HFFc6 (cell line): ENCODE measurements around the gene HADHA. TPM values are rescaled to one million over a fixed set of nuclear protein-coding genes. Genes with fewer than 3 reads are reported as not detected.
A peak's percentile ranks its signal among the peaks of the same experiment; 100 is the strongest.
"Not testable (repeated sequence)": the region's sequence is repeated elsewhere in the genome, so short reads cannot be mapped to it uniquely, and the experiment has no call there.

Experiments used
- DNase-seq: peaks from one replicate; pipeline ENCODE4 v3.0.0-alpha.2; 2018
- H3K27ac Mint-ChIP-seq: 2 replicates; pipeline ENCODE4 v1.8.0; 2020; ENCODE audit warnings: mild to moderate bottlenecking, mixed read lengths
- H3K27me3 Mint-ChIP-seq: 2 replicates; pipeline ENCODE4 v1.8.0; 2021; ENCODE audit warnings: mild to moderate bottlenecking, moderate library complexity, mixed read lengths; ENCODE audit not compliant: insufficient read depth
- H3K36me3 Mint-ChIP-seq: 2 replicates; pipeline ENCODE4 v1.8.0; 2021; ENCODE audit warnings: low read depth, mixed read lengths
- H3K4me1 Mint-ChIP-seq: 2 replicates; pipeline ENCODE4 v1.8.0; 2020; ENCODE audit warnings: low read depth, mixed read lengths
- H3K4me3 Mint-ChIP-seq: 2 replicates; pipeline ENCODE4 v1.8.0; 2020; ENCODE audit warnings: mild to moderate bottlenecking, moderate library complexity, mixed read lengths
- H3K9me3 Mint-ChIP-seq: 2 replicates; pipeline ENCODE4 v1.8.0; 2020; ENCODE audit warnings: mild to moderate bottlenecking, mixed read lengths
- CTCF ChIP-seq: fragments of 200-600 bp; sonication (generic); IDR thresholded peaks from 2 replicates; pipeline ENCODE4 v1.5.0; 2021; ENCODE audit warnings: antibody characterized with exemption, mild to moderate bottlenecking
- total RNA-seq, 6 experiments: library from RNA; stranded (reverse); fragmentation: NEBNext Ultra II Directional; extraction: Animal tissue kit (Norgen Biotek cat#: 25700); gene quantifications; 2 replicates in 1 of 6; 3 replicates in 5 of 6; pipeline ENCODE4 v1.2.3, GENCODE V29; 2021

Gene HADHA
- total RNA-seq, 6 experiments from 2014 or later, result 127 to 138 (median 133) TPM

DNA sequence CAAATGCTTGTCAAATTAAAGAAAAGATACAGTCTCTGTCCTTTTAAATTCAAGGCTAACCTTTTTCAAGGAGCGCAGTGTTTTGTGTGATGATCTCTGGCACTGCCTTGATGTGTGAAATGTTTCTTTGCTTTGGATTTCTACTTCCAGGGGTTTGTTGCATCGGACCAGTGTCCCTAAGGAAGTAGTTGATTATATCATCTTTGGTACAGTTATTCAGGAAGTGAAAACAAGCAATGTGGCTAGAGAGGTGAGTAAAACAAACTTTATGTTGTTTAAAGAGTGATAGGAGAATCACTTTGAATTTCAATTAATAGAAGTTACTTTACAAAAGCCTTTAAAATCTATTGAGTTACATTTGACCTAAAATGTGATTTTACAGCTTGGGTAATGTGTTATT lies 29.1 kb upstream of the HADHA start:
- no peak for TF ChIP-seq CTCF
- peaks cover 33% of the 10 kb centered on the region for H3K4me1 Mint-ChIP-seq
- peak overlapping the region; percentile 73 for H3K27ac Mint-ChIP-seq
- H3K4me3 Mint-ChIP-seq, result no peak overlapping the region
- no peaks in the 10 kb centered on the region for H3K9me3 Mint-ChIP-seq
- no peaks in the 10 kb centered on the region; the same call in 1 of the 2 replicates for H3K27me3 Mint-ChIP-seq
- no peak for DNase-seq
- H3K36me3 Mint-ChIP-seq, result peaks cover 6% of the 10 kb centered on the region; the same call in 1 of the 2 replicates

DNA sequence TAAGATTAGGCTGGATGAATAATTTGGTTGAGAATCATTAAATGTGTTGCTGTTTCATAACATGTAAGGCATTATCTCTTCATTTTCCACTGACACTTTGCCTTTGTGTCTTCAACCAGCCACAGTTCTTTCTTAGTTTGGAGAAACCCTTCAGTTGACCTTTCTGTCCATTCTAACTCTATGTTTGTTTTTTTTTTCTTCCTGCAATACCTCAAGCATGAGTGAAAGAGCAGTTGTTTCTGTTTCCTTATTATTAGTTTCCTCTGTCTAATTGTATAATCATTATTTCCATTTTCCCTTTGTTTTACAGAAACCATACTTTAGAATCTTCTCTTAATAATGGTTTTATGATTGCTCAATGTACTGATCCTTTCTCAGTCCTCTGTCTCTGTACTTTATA lies 25.9 kb upstream of the HADHA start:
- TF ChIP-seq CTCF, result no peak
- Mint-ChIP-seq H3K9me3 (no peaks in the 10 kb centered on the region), H3K27me3 (no peaks in the 10 kb centered on the region; the same call in 1 of the 2 replicates), H3K4me1 (peaks cover 40% of the 10 kb centered on the region), H3K36me3 (peaks cover 12% of the 10 kb centered on the region; the same call in 1 of the 2 replicates), H3K27ac (no peak overlapping the region), H3K4me3 (no peak overlapping the region)
- no peak for DNase-seq

DNA sequence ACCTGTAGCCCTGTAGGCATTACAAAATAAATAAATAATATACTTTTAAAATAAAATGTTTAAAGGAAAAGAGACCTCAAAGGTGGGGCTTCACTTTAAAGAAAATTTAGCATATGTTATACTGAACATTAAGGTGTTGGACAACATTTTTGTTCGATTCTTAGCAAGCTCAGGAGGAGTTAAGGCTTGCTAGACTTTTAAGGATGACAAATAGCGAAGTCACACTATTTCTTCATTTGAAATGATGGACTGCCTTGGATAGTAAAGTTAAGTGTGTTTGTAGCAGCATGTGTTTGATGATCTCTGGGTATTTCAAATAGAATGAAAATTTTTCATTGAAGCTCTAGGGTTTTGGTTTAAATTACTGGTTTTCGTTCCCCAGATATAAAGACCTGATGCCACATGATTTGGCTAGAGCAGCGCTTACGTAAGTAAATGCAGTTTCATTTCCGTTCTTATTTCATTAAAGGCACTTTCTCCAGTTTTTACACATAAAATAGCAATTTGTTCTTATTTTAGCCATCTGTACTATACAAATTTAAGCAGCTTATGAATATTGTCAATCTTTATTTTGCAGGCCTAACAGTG lies 25.2 kb upstream of the HADHA start:
- TF ChIP-seq CTCF, result no peak
- no peak overlapping the region for H3K4me3 Mint-ChIP-seq
- H3K9me3 Mint-ChIP-seq, result no peaks in the 10 kb centered on the region
- no peak for DNase-seq
- no peaks in the 10 kb centered on the region; the same call in 1 of the 2 replicates for H3K27me3 Mint-ChIP-seq
- H3K4me1 Mint-ChIP-seq, result peaks cover 40% of the 10 kb centered on the region
- peaks cover 13% of the 10 kb centered on the region; the same call in 1 of the 2 replicates for H3K36me3 Mint-ChIP-seq
- no peak overlapping the region for H3K27ac Mint-ChIP-seq

GRCh38 chr2:26268670-26269385 lies 24.4 kb upstream of the HADHA start:
- H3K9me3 Mint-ChIP-seq, DNase-seq, H3K27me3 Mint-ChIP-seq, H3K4me3 Mint-ChIP-seq, H3K27ac Mint-ChIP-seq: not testable (repeated sequence)
- Mint-ChIP-seq H3K4me1 (peaks cover 34% of the 10 kb centered on the region), H3K36me3 (peaks cover 15% of the 10 kb centered on the region)

- Mint-ChIP-seq H3K27ac (no peak overlapping the region), H3K9me3 (no peaks in the 10 kb centered on the region), H3K4me1 (peaks cover 27% of the 10 kb centered on the region), H3K4me3 (no peak overlapping the region), H3K27me3 (no peaks in the 10 kb centered on the region; the same call in 1 of the 2 replicates), H3K36me3 (peaks cover 19% of the 10 kb centered on the region)
- no peak for DNase-seq
- no peak for TF ChIP-seq CTCF
Observed at GRCh38 chr2:26268213-26268612, 23.8 kb upstream of the HADHA start.

GRCh38 chr2:26258836-26259235 lies 14.4 kb upstream of the HADHA start:
- not testable (repeated sequence) for H3K4me1 Mint-ChIP-seq, H3K9me3 Mint-ChIP-seq, H3K4me3 Mint-ChIP-seq, H3K27me3 Mint-ChIP-seq, H3K27ac Mint-ChIP-seq, DNase-seq
- H3K36me3 Mint-ChIP-seq, result peaks cover 20% of the 10 kb centered on the region
